PC-9 (cell line): ENCODE measurements around the gene PSKH1.

Experiments
- CTCF ChIP-seq: fragments of 200-600 bp; sonication (generic); conservative IDR thresholded peaks from 2 replicates; pipeline ENCODE4 v1.6.1; 2017; ENCODE audit warnings: mixed run types, antibody characterized with exemption, mild to moderate bottlenecking, moderate library complexity
- EZH2 ChIP-seq: fragments of 200-600 bp; sonication (generic); IDR thresholded peaks from 2 replicates; pipeline ENCODE4 v1.8.0; 2017; ENCODE audit warnings: antibody characterized with exemption, low read depth

GRCh38 chr16:67943256-67943618 is 50.2 kb downstream of the PSKH1 start:
- TF ChIP-seq CTCF (no peak), EZH2 (no peak)
